Measurements from ENCODE around the gene FCER1G.

The FCER1G gene

DNA sequence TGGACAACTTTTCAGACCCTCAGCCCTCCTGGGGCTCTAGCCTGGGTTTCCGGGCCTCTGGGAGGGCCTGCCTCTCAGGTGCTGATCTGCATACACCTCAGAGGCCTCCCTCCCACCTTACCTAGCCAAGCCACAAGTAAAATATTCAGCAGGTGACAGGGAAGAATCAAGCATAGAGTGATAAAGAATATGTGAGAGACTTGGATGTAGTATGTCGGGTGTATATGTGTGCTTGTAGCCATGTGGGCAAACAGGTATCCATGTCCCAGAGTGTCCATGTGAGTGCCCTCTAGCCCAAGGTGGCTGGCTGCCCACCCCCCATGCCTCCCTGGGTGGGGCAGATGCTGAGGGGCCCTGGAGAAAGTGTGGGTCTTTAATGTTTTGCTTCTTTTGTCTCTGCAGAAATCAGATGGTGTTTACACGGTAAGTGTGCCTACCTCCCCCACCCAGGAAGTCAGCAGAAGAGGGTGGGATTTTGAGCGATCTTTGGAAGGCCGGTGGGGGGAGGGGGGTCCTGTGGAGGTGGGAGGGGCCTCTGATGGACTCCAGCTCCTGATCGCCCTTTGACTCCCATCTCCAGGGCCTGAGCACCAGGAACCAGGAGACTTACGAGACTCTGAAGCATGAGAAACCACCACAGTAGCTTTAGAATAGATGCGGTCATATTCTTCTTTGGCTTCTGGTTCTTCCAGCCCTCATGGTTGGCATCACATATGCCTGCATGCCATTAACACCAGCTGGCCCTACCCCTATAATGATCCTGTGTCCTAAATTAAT lies 3.4 kb downstream of the FCER1G start:
- Histone ChIP-seq H3K27ac (replicated peaks) (no peak overlapping the region), H3K27me3 (ENCODE audit: insufficient read depth, poor library complexity, severe bottlenecking) (no peaks in the 10 kb centered on the region), H3K4me3 (replicated peaks; ENCODE audit: insufficient read depth, low read length) (no peak overlapping the region)
- DNase-seq (ENCODE audit: low read depth in 1 of 2, low spot score in 1 of 2) = no peak
- TF ChIP-seq, protein P1, sequence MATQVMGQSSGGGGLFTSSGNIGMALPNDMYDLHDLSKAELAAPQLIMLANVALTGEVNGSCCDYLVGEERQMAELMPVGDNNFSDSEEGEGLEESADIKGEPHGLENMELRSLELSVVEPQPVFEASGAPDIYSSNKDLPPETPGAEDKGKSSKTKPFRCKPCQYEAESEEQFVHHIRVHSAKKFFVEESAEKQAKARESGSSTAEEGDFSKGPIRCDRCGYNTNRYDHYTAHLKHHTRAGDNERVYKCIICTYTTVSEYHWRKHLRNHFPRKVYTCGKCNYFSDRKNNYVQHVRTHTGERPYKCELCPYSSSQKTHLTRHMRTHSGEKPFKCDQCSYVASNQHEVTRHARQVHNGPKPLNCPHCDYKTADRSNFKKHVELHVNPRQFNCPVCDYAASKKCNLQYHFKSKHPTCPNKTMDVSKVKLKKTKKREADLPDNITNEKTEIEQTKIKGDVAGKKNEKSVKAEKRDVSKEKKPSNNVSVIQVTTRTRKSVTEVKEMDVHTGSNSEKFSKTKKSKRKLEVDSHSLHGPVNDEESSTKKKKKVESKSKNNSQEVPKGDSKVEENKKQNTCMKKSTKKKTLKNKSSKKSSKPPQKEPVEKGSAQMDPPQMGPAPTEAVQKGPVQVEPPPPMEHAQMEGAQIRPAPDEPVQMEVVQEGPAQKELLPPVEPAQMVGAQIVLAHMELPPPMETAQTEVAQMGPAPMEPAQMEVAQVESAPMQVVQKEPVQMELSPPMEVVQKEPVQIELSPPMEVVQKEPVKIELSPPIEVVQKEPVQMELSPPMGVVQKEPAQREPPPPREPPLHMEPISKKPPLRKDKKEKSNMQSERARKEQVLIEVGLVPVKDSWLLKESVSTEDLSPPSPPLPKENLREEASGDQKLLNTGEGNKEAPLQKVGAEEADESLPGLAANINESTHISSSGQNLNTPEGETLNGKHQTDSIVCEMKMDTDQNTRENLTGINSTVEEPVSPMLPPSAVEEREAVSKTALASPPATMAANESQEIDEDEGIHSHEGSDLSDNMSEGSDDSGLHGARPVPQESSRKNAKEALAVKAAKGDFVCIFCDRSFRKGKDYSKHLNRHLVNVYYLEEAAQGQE (IDR thresholded peaks at IDR 0.05; ENCODE audit: insufficient replicate concordance, low read depth) = no peak
- no peak for TF ChIP-seq POLR2AphosphoS5 (IDR thresholded peaks at IDR 0.05; ENCODE audit: low read depth)
- no peak for TF ChIP-seq SPI1 (IDR thresholded peaks at IDR 0.05; ENCODE audit: borderline replicate concordance, low read depth)
- no peak for TF ChIP-seq GABPA (IDR thresholded peaks at IDR 0.05; ENCODE audit: low read depth)

DNA sequence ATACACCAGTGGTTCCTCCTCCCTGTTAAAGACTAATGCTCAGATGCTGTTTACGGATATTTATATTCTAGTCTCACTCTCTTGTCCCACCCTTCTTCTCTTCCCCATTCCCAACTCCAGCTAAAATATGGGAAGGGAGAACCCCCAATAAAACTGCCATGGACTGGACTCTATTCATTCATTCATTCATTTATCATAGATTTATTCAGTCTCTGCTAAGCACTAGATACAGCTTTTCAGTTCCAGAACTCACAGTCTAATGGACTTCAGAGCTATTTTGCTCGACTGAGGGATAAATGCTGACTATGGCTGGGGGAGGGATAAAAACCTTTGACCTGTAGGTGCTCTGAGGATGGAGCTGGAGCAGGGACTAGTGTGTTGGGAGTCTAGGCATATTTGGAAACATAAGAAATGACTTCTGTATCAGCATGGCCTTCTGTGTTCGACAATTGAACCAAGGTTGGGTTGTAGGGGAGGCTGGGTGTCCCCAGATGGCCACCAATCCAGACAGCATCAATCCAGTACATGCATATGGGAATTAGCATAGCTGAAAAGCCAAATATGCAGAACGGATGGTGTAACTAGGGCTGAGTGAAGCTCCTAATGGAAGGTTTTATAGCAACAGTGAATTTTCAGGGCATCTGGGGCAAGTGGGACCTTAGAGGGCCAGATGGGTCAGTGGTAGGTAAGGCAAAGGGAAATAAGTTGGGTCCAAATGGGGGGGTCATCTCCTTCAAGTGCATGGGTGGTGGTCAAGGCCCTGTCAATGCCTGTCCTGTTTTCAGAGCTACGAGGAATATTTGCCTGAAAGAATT lies 4.2 kb downstream of the FCER1G start:
- Histone ChIP-seq H3K27ac (replicated peaks) (no peak overlapping the region), H3K27me3 (ENCODE audit: insufficient read depth, poor library complexity, severe bottlenecking) (no peaks in the 10 kb centered on the region), H3K4me3 (replicated peaks; ENCODE audit: insufficient read depth, low read length) (no peak overlapping the region)
- TF ChIP-seq, protein P1 (IDR thresholded peaks at IDR 0.05; ENCODE audit: insufficient replicate concordance, low read depth) = no peak
- no peak for TF ChIP-seq GABPA (IDR thresholded peaks at IDR 0.05; ENCODE audit: low read depth)
- TF ChIP-seq, protein P2, sequence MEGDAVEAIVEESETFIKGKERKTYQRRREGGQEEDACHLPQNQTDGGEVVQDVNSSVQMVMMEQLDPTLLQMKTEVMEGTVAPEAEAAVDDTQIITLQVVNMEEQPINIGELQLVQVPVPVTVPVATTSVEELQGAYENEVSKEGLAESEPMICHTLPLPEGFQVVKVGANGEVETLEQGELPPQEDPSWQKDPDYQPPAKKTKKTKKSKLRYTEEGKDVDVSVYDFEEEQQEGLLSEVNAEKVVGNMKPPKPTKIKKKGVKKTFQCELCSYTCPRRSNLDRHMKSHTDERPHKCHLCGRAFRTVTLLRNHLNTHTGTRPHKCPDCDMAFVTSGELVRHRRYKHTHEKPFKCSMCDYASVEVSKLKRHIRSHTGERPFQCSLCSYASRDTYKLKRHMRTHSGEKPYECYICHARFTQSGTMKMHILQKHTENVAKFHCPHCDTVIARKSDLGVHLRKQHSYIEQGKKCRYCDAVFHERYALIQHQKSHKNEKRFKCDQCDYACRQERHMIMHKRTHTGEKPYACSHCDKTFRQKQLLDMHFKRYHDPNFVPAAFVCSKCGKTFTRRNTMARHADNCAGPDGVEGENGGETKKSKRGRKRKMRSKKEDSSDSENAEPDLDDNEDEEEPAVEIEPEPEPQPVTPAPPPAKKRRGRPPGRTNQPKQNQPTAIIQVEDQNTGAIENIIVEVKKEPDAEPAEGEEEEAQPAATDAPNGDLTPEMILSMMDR (IDR thresholded peaks at IDR 0.05; ENCODE audit: insufficient read depth, low read length) = no peak
- TF ChIP-seq POLR2AphosphoS5 (IDR thresholded peaks at IDR 0.05; ENCODE audit: low read depth) = no peak
- TF ChIP-seq SPI1 (IDR thresholded peaks at IDR 0.05; ENCODE audit: borderline replicate concordance, low read depth) = no peak
- DNase-seq (ENCODE audit: low read depth in 1 of 2, low spot score in 1 of 2) = no peak

DNA sequence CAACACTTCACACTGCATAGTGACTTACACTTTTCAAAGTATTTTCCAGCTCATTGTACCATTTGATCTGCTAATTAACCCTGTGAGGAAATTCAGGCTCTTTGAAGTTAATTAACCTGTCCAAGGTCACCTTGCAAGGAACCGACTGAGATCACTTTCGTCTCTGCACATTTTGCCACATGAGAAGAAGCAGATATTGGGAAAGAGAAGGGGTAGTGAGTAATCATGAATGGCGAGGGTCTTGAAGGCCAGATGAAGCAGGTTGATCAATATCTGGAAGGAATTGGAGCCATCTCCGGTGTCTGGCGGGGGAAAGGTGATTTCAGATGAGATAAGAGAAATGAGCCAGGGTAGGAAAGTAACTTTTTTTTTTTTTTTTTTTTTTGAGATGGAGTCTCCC lies 4.9 kb downstream of the FCER1G start:
- Histone ChIP-seq H3K27me3 (ENCODE audit: insufficient read depth, poor library complexity, severe bottlenecking) (no peaks in the 10 kb centered on the region), H3K27ac (replicated peaks) (no peak overlapping the region), H3K4me3 (replicated peaks; ENCODE audit: insufficient read depth, low read length) (no peak overlapping the region)
- TF ChIP-seq, protein P1 (IDR thresholded peaks at IDR 0.05; ENCODE audit: insufficient replicate concordance, low read depth) = no peak
- TF ChIP-seq, protein P2 (IDR thresholded peaks at IDR 0.05; ENCODE audit: insufficient read depth, low read length) = no peak
- TF ChIP-seq SPI1 (IDR thresholded peaks at IDR 0.05; ENCODE audit: borderline replicate concordance, low read depth) (no peak), POLR2AphosphoS5 (IDR thresholded peaks at IDR 0.05; ENCODE audit: low read depth) (no peak), GABPA (IDR thresholded peaks at IDR 0.05; ENCODE audit: low read depth) (no peak)
- DNase-seq (ENCODE audit: low read depth in 1 of 2, low spot score in 1 of 2) = no peak
